Dendritic cell treated with granulocyte-macrophage colony-stimulating factor and Interleukin-4, amounts not matched to agents 40 ng/mL and 50 ng/mL, for 4 days (primary cell): ENCODE results near the gene PTGFRN.
"Not testable (repeated sequence)": the region's sequence is repeated elsewhere in the genome, so short reads cannot be mapped to it uniquely, and the experiment has no call there.

Experiments used
- H3K27ac Mint-ChIP-seq: one replicate; pipeline ENCODE4 v1.8.0; 2022; ENCODE audit warnings: mild to moderate bottlenecking, mixed read lengths
- H3K27me3 Mint-ChIP-seq: one replicate; pipeline ENCODE4 v1.8.0; 2022; ENCODE audit warnings: mild to moderate bottlenecking, mixed read lengths
- H3K36me3 Mint-ChIP-seq: one replicate; pipeline ENCODE4 v1.8.0; 2022; ENCODE audit warnings: low read depth, mixed read lengths
- H3K4me1 Mint-ChIP-seq: one replicate; pipeline ENCODE4 v1.8.0; 2022; ENCODE audit warnings: low read depth, mixed read lengths
- H3K4me3 Mint-ChIP-seq: one replicate; pipeline ENCODE4 v1.8.0; 2022; ENCODE audit warnings: mild to moderate bottlenecking, moderate library complexity, mixed read lengths
- H3K9me3 Mint-ChIP-seq: one replicate; pipeline ENCODE4 v1.8.0; 2022; ENCODE audit warnings: mixed read lengths
- intact Hi-C: fragments of 100-400 bp; cut with micrococcal nuclease; formaldehyde crosslinking; loops from one replicate; pipeline ENCODE4 v1.15.0; 2022

Gene PTGFRN

DNA sequence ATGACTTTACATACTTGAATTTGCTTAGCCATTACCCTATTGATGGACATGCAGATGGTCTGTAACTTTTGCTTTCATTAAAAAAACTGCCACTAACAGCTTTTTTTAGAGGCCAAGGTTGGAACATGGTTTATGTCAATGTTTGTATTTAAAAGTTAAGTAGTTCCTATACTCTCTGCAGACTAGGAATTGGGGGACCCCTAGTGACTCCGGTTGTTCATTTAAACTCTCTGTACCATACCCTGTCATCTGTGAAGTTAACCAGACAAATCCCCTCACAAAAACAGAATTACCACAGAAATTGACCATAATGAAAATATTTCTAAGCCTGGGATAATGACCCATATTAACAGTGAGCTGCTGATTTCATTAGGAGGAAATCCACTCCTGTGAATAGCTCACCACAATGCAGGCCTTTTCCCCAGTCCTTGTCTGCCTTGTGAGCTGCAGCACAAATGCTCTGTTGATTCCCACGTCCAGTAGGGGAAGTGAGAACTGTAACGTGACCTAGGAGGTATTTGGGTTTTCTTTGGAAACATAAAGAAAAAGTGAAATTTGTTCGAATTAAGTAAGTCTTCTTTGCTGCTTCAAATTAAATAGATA, 61.6 kb downstream of the PTGFRN start:
- Mint-ChIP-seq H3K4me3 (no peak overlapping the region), H3K9me3 (no peaks in the 10 kb centered on the region), H3K36me3 (peaks cover 49% of the 10 kb centered on the region), H3K27ac (peak overlapping the region; percentile 25), H3K4me1 (peaks cover 70% of the 10 kb centered on the region), H3K27me3 (peaks cover 2% of the 10 kb centered on the region)
- intact Hi-C loops: no loop called here

DNA sequence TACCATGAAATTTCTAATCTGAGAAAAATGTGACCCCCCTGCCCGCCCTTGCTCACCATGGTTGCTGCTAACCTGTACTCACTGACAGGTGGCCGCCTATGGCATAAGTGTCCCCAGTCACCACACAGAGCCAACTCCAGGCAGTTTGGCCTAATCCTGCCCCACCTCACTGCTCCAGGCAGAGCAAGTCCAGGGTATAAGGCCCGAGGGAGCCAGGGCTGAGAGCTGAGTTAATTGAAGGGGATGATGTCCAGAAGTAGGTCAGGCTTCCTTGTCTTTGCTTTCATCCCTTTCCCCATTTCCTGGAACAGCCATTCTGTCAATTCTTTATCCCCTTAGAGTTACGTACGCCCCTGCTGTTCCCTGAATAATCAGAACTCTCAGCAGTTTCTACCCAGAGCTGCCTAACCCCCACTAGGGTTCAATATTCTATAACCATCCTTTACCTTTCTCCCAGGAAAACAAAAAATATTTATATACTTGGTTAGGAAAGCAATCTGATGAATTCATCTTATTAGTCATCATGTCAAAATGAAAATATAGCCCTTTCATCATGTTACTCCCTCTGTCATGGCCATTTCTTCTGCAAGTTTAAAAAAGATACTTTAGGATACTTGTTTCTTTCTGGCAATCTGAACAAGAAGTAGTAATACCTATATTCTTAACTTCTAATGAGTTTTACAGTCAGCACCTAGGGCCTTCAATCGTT, 62.4 kb downstream of the PTGFRN start:
- peaks cover 2% of the 10 kb centered on the region for H3K27me3 Mint-ChIP-seq
- H3K4me1 Mint-ChIP-seq: peaks cover 67% of the 10 kb centered on the region

DNA sequence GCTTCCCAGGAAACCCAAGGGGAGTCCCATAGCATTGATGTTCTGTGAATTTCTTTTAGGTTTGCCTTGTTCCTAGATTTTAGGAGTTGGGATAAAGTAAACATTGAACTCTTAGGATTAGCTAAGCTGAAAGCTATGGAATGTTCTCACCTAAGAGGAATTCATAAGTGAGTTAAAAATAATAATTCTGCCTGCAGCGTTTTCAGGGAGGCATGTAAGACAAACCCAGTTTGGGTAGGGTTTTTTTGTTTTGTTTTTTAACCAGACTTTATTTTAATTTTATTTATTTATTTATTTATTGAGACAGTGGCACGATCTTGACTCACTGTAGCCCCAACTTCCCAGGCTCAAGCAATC, 62.9 kb downstream of the PTGFRN start:
- intact Hi-C loops: no loop called here
- peaks cover 61% of the 10 kb centered on the region for H3K4me1 Mint-ChIP-seq
- H3K27me3 Mint-ChIP-seq: peaks cover 7% of the 10 kb centered on the region
- H3K36me3 Mint-ChIP-seq: peaks cover 38% of the 10 kb centered on the region
- H3K9me3 Mint-ChIP-seq: no peaks in the 10 kb centered on the region
- peak overlapping the region; percentile 48 for H3K27ac Mint-ChIP-seq
- H3K4me3 Mint-ChIP-seq: no peak overlapping the region

More for the DNA sequence above, 62.4 kb downstream of the PTGFRN start:
- intact Hi-C loops: no loop called here
- peaks cover 43% of the 10 kb centered on the region for H3K36me3 Mint-ChIP-seq
- H3K4me3 Mint-ChIP-seq: no peak overlapping the region
- no peaks in the 10 kb centered on the region for H3K9me3 Mint-ChIP-seq
- peak overlapping the region; percentile 25 for H3K27ac Mint-ChIP-seq

DNA sequence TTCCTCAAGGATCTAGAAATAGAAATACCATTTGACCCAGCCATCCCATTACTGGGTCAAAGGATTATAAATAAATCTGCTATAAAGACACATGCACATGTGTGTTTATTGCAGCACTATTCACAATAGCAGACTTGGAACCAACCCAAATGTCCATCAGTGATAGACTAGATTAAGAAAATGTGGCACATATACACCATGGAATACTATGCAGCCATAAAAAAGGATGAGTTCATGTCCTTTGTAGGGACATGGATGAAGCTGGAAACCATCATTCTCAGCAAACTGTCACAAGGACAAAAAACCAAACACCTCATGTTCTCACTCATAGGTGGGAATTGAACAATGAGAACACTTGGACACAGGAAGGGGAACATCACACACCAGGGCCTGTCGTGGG, 70.6 kb downstream of the PTGFRN start:
- Mint-ChIP-seq H3K36me3 (peaks cover 37% of the 10 kb centered on the region), H3K4me1 (peaks cover 22% of the 10 kb centered on the region)
- intact Hi-C loops, H3K27me3 Mint-ChIP-seq, H3K4me3 Mint-ChIP-seq, H3K27ac Mint-ChIP-seq, H3K9me3 Mint-ChIP-seq: not testable (repeated sequence)

DNA sequence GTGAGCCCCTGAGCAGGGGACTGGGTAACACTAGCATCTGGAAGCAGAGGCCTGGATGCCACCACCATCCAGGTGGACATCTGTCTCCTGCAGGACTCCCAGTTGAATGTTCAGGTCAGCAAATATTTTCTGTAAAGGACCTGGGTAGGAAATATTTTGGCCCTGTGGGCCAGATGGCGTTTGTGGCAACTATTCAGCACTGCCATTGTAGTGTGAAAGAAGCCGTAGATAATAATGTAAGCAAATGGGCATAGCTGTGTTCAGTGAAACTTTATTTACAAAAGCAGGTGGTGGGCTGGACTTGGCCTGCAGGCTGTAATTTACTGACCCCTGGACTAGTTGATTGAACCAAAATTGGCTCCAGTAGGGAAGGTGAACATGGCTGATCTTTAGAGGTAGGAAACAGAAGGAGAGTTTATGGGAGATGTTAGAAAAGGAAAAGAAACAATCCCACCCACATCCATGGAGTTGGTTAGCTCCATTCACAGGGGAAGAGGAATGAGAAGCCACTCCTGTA, 71.9 kb downstream of the PTGFRN start:
- Mint-ChIP-seq H3K36me3 (peaks cover 43% of the 10 kb centered on the region), H3K9me3 (no peaks in the 10 kb centered on the region), H3K27me3 (peaks cover 8% of the 10 kb centered on the region), H3K4me1 (peaks cover 11% of the 10 kb centered on the region), H3K27ac (no peak overlapping the region), H3K4me3 (no peak overlapping the region)
- intact Hi-C loops: no loop called here

DNA sequence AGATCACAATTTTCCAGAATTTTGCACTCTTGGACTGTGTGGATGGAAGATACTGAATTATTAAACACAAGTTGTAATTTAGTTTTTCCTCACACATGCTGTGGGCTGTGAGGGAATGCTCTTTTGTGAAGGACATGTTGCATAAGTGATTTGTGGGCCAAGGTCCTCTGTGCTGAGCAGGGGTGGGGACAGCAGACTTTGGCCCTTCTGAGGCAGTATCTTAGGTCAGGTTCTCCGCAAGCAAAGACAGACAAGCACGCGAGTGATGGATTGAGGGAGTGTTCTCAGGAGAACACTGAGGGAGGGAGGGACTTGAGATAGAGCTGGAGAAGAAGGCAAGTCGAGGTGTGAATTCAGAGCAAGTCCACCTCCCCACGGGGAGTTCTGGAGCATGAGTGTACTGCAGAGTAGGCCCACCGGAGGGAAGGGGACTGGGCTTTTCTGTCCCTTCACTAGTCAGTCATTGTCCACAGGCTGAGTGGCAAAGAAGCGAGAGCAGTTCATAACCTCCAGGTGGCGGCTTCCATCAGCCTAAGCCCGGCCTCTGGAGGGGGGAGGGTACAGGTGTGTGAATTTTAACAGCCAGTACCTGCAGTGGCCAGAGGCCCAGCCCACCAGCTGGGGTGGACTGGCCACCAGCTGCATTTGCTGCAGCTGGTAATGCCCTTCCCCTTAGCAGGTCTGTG, 72.7 kb downstream of the PTGFRN start:
- intact Hi-C loops: no loop called here
- Mint-ChIP-seq H3K4me1 (peaks cover 20% of the 10 kb centered on the region), H3K9me3 (no peaks in the 10 kb centered on the region), H3K4me3 (no peak overlapping the region), H3K27me3 (peaks cover 11% of the 10 kb centered on the region), H3K27ac (no peak overlapping the region), H3K36me3 (peaks cover 52% of the 10 kb centered on the region)

DNA sequence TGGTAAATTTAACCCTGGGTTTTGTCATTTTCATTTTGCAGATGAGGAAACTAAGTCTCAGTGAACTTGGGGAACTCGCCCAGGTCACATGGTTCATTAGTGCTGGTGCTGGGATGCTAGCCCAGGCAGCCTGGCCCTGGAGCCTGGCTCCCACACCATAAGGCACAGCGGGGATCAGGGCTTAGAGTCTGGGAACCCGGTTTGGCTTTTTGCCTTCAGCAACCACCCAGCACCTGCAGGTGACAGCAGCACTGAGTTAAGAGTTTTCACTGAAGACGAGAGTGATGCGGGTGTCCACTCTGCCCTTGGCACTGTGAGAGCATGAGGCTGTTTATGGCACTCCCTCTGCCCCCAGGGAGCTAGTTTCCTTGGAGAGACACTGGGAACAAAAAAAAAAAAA, 73.4 kb downstream of the PTGFRN start:
- Mint-ChIP-seq H3K9me3 (no peaks in the 10 kb centered on the region), H3K27ac (no peak overlapping the region), H3K4me1 (peaks cover 23% of the 10 kb centered on the region), H3K4me3 (no peak overlapping the region), H3K27me3 (peaks cover 8% of the 10 kb centered on the region), H3K36me3 (peaks cover 59% of the 10 kb centered on the region)
- intact Hi-C loops: no loop called here

DNA sequence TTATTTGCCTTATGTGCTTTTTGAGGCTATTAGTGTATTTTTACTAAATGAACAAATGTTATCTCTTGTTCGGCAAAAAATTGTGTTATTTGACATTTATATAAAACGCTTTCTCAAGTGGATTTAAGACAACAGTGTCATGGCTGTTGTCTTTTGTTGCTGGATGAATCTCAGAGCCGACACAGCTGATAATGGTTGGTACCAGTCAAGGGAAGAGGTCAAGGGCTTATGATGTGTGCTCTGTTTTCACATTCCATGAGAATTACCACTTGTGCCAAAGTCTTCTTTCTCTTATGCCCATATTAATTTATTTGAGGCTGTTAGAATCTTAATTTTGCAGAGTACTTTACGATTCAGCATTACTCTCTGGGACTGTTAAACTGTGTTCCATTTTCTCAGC, 74.0 kb downstream of the PTGFRN start:
- Mint-ChIP-seq H3K4me1 (peaks cover 29% of the 10 kb centered on the region), H3K36me3 (peaks cover 64% of the 10 kb centered on the region), H3K9me3 (no peaks in the 10 kb centered on the region), H3K27me3 (peaks cover 8% of the 10 kb centered on the region), H3K27ac (no peak overlapping the region), H3K4me3 (no peak overlapping the region)
- intact Hi-C loops: no loop called here

DNA sequence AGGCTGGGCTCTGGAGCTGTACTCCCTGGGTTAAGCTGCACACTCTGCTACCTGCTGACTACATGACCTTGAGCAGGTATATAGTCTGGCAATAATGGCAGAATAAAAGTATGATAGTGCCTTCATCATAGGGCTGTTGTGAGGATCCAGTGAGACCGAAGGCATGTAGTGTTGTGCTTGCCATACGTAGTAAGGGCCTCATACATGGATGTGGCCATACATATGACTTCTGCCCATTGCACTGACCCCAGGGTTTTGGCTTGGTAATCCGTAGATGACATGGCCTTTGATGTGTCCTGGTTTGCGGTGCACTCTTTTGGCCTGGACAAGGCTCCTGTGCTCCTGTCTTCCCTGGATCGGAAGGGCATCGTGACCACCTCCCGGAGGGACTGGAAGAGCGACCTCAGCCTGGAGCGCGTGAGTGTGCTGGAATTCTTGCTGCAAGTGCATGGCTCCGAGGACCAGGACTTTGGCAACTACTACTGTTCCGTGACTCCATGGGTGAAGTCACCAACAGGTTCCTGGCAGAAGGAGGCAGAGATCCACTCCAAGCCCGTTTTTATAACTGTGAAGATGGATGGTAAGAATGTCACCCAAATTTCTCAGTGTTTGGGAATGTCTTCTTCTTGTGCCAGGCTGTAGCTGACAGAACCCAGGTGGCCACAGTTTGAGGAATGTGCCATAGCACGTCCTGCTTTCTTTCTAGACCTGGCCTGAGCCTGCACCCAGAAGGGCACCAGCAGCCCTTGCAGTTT, 74.9 kb downstream of the PTGFRN start:
- H3K4me1 Mint-ChIP-seq: peaks cover 34% of the 10 kb centered on the region
- H3K36me3 Mint-ChIP-seq: peaks cover 65% of the 10 kb centered on the region

DNA sequence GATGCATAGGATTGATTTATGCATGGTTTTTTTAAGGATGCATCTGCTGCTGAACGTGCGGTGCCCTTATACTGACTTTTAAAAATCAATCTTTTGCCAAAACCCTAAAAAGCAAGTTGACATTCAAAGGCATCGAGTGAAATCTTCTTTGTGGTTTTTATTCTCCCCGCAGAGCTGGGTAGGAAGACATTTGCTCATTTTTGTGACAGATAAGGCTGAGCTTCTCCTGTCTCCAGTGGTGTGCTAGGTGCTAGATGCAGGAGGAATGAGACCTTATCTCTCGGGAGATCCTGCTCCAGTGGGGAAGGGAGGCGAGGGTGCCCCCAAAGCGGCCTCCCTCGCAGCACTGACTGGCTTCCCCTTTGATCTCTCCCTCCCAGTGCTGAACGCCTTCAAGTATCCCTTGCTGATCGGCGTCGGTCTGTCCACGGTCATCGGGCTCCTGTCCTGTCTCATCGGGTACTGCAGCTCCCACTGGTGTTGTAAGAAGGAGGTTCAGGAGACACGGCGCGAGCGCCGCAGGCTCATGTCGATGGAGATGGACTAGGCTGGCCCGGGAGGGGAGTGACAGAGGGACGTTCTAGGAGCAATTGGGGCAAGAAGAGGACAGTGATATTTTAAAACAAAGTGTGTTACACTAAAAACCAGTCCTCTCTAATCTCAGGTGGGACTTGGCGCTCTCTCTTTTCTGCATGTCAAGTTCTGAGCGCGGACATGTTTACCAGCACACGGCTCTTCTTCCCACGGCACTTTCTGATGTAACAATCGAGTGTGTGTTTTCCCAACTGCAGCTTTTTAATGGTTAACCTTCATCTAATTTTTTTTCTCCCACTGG, 76.9 kb downstream of the PTGFRN start:
- Mint-ChIP-seq H3K9me3 (no peaks in the 10 kb centered on the region), H3K4me3 (no peak overlapping the region), H3K36me3 (peaks cover 65% of the 10 kb centered on the region), H3K27ac (peak overlapping the region; percentile 34), H3K27me3 (peaks cover 8% of the 10 kb centered on the region), H3K4me1 (peaks cover 55% of the 10 kb centered on the region)
- intact Hi-C loops: no loop called here

More for the DNA sequence above, 74.9 kb downstream of the PTGFRN start:
- Mint-ChIP-seq H3K27ac (no peak overlapping the region), H3K27me3 (peaks cover 8% of the 10 kb centered on the region), H3K4me3 (no peak overlapping the region), H3K9me3 (no peaks in the 10 kb centered on the region)
- intact Hi-C loops: no loop called here

DNA sequence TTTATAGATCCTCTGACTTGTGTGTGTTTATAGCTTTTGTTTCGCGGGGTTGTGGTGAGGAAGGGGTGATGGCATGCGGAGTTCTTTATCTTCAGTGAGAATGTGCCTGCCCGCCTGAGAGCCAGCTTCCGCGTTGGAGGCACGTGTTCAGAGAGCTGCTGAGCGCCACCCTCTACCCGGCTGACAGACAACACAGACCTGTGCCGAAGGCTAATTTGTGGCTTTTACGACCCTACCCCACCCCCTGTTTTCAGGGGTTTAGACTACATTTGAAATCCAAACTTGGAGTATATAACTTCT, 77.5 kb downstream of the PTGFRN start:
- Mint-ChIP-seq H3K4me1 (peaks cover 60% of the 10 kb centered on the region), H3K4me3 (no peak overlapping the region), H3K27me3 (peaks cover 8% of the 10 kb centered on the region), H3K36me3 (peaks cover 62% of the 10 kb centered on the region), H3K27ac (peak overlapping the region; percentile 34), H3K9me3 (no peaks in the 10 kb centered on the region)
- intact Hi-C loops: no loop called here

DNA sequence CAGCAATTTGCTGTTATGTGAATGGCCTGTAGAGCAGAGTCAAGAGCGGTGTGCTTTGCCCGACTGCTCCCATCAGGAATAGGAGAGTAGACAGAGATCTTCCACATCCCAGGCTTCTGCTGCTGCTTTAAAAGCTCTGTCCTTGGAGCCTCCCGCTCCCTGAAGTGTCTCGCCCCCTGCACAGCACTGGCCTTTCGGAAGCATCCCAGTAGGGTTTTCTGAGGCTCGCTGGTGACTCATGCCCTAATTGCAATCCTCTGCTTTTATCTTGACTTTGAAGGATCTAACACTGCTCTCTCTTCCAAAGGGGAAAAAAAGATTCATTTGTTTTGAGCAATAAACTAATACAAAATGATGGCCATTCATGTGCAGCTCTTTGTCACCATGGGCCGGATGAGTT, 78.5 kb downstream of the PTGFRN start:
- H3K9me3 Mint-ChIP-seq: no peaks in the 10 kb centered on the region
- intact Hi-C loops: no loop called here
- peaks cover 60% of the 10 kb centered on the region for H3K4me1 Mint-ChIP-seq
- peaks cover 8% of the 10 kb centered on the region for H3K27me3 Mint-ChIP-seq
- H3K27ac Mint-ChIP-seq: no peak overlapping the region
- H3K4me3 Mint-ChIP-seq: no peak overlapping the region
- peaks cover 55% of the 10 kb centered on the region for H3K36me3 Mint-ChIP-seq

DNA sequence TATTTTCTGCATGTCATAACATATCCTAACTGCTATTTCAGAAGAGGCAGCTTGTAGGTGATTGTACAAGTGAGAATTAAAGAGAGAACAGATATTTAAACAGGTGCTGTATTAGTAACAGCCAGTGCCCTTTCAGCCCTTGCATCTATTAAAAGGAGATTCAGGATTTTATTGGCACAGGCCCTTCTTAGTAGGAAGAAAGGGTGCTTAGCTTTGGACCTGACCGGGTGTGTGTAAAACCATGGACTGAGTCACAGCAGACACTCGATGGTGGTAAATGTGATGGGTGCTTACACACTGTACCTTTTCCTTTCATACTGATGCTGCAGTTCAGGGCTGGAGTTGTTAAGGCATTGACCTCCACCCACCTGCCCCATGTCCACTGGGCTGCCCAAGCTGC, 79.2 kb downstream of the PTGFRN start:
- Mint-ChIP-seq H3K36me3 (peaks cover 48% of the 10 kb centered on the region), H3K4me1 (peaks cover 65% of the 10 kb centered on the region), H3K27me3 (peaks cover 8% of the 10 kb centered on the region)

More for the DNA sequence above, 79.2 kb downstream of the PTGFRN start:
- H3K9me3 Mint-ChIP-seq: no peaks in the 10 kb centered on the region
- H3K27ac Mint-ChIP-seq: no peak overlapping the region
- H3K4me3 Mint-ChIP-seq: no peak overlapping the region
- intact Hi-C loops: no loop called here
